ENCODE results near the gene SUMO1. TPM values are rescaled to one million over a fixed set of nuclear protein-coding genes. Genes with fewer than 3 reads are reported as not detected.

The SUMO1 gene
- total RNA-seq, 4 donors from 2014 or later = 44.0 to 62.4 (median 52.7) TPM

GRCh38 chr2:202203348-202203747 lies 35.0 kb downstream of the SUMO1 start:
- Histone ChIP-seq H3K4me1 (no peaks in the 10 kb centered on the region), H3K36me3 (peaks cover 0 to 16% of the 10 kb centered on the region in 2 donors), H3K4me3 (no peak overlapping the region), H3K9me3 (no peaks in the 10 kb centered on the region), H3K27me3 (no peaks in the 10 kb centered on the region), H3K27ac (no peak overlapping the region)
- no peak for ATAC-seq
- in situ Hi-C loops (cut with MboI; ENCODE audit: low sequenced_read_pairs in 4 of 4) = no loop called here
- TF ChIP-seq, protein P1, sequence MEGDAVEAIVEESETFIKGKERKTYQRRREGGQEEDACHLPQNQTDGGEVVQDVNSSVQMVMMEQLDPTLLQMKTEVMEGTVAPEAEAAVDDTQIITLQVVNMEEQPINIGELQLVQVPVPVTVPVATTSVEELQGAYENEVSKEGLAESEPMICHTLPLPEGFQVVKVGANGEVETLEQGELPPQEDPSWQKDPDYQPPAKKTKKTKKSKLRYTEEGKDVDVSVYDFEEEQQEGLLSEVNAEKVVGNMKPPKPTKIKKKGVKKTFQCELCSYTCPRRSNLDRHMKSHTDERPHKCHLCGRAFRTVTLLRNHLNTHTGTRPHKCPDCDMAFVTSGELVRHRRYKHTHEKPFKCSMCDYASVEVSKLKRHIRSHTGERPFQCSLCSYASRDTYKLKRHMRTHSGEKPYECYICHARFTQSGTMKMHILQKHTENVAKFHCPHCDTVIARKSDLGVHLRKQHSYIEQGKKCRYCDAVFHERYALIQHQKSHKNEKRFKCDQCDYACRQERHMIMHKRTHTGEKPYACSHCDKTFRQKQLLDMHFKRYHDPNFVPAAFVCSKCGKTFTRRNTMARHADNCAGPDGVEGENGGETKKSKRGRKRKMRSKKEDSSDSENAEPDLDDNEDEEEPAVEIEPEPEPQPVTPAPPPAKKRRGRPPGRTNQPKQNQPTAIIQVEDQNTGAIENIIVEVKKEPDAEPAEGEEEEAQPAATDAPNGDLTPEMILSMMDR (IDR thresholded peaks at IDR 0.05 in 4 of 5, conservative IDR thresholded peaks at IDR 0.05 in 1 of 5) = no peak
- TF ChIP-seq POLR2A (IDR thresholded peaks at IDR 0.05) = no peak
- intact Hi-C loops (cut with DNase I; ENCODE audit: low total_unique reads) = no loop called here
- DNase-seq = no peak

GRCh38 chr2:202201220-202202160 lies 36.9 kb downstream of the SUMO1 start:
- Histone ChIP-seq H3K27me3 (no peaks in the 10 kb centered on the region), H3K4me1 (no peaks in the 10 kb centered on the region), H3K9me3 (no peaks in the 10 kb centered on the region), H3K36me3 (peaks cover 0 to 5% of the 10 kb centered on the region in 2 donors), H3K27ac (no peak overlapping the region), H3K4me3 (no peak overlapping the region)
- intact Hi-C loops (cut with DNase I; ENCODE audit: low total_unique reads) (no loop called here), in situ Hi-C loops (cut with MboI; ENCODE audit: low sequenced_read_pairs in 4 of 4) (no loop called here)
- DNase-seq (no peak), ATAC-seq (peak in 1 of 2 donors; percentile 30)
- TF ChIP-seq, protein P1 (IDR thresholded peaks at IDR 0.05 in 4 of 5, conservative IDR thresholded peaks at IDR 0.05 in 1 of 5) = no peak
- TF ChIP-seq POLR2A (IDR thresholded peaks at IDR 0.05) = no peak

DNA sequence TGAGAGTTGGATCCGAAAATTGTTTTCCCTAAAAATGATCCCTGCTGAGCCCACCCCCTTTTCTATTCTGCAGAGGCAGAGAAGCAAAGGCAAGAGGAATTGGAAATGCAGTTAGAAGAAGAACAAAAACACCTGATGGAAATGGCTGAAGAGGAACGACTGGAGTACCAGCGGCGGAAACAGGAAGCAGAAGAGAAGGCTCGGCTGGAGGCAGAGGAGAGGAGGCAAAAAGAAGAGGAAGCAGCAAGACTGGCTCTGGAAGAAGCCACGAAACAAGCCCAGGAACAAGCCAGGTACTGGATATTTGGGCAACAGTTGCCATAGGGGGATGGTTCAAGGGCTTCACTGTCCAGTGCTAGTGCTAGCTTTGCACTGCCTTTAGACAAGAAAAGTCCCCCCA lies 41.7 kb downstream of the SUMO1 start:
- H3K4me1 ChIP-seq = no peaks in the 10 kb centered on the region
- in situ Hi-C loops (cut with MboI; ENCODE audit: low sequenced_read_pairs in 4 of 4) = no loop called here
- ATAC-seq = no peak
- intact Hi-C loops (cut with DNase I; ENCODE audit: low total_unique reads) = no loop called here
- DNase-seq = no peak
- no peaks in the 10 kb centered on the region for H3K27me3 ChIP-seq
- H3K27ac ChIP-seq = no peak overlapping the region
- H3K9me3 ChIP-seq = no peaks in the 10 kb centered on the region
- no peak for TF ChIP-seq POLR2A (IDR thresholded peaks at IDR 0.05)
- TF ChIP-seq, protein P1 (IDR thresholded peaks at IDR 0.05 in 4 of 5, conservative IDR thresholded peaks at IDR 0.05 in 1 of 5) = no peak
- peaks cover 0 to 5% of the 10 kb centered on the region in 2 donors for H3K36me3 ChIP-seq
- no peak overlapping the region for H3K4me3 ChIP-seq

- TF ChIP-seq POLR2A (IDR thresholded peaks at IDR 0.05) = no peak
- TF ChIP-seq, protein P1 (IDR thresholded peaks at IDR 0.05 in 4 of 5, conservative IDR thresholded peaks at IDR 0.05 in 1 of 5) = no peak
- Histone ChIP-seq H3K4me1 (no peaks in the 10 kb centered on the region), H3K4me3 (no peak overlapping the region), H3K27ac (no peak overlapping the region), H3K9me3 (no peaks in the 10 kb centered on the region), H3K36me3 (no peaks in the 10 kb centered on the region), H3K27me3 (no peaks in the 10 kb centered on the region)
- DNase-seq (no peak), ATAC-seq (no peak)
- in situ Hi-C loops (cut with MboI; ENCODE audit: low sequenced_read_pairs in 4 of 4) = no loop called here
- intact Hi-C loops (cut with DNase I; ENCODE audit: low total_unique reads) = no loop called here
Observed at GRCh38 chr2:202194418-202194817, 44.0 kb downstream of the SUMO1 start.

All from gastrocnemius medialis (tissue), 4 donors.